SKM-1 treated with dmso at 0.1 percent for 144 hours (cell line): ENCODE results near the gene HOXC4.

Experiments used
- DNase-seq: peaks from one replicate; lab custom pipeline; 2025; ENCODE audit not compliant: unreplicated experiment; lab: John Stamatoyannopoulos, UW

HOXC4 gene

DNA sequence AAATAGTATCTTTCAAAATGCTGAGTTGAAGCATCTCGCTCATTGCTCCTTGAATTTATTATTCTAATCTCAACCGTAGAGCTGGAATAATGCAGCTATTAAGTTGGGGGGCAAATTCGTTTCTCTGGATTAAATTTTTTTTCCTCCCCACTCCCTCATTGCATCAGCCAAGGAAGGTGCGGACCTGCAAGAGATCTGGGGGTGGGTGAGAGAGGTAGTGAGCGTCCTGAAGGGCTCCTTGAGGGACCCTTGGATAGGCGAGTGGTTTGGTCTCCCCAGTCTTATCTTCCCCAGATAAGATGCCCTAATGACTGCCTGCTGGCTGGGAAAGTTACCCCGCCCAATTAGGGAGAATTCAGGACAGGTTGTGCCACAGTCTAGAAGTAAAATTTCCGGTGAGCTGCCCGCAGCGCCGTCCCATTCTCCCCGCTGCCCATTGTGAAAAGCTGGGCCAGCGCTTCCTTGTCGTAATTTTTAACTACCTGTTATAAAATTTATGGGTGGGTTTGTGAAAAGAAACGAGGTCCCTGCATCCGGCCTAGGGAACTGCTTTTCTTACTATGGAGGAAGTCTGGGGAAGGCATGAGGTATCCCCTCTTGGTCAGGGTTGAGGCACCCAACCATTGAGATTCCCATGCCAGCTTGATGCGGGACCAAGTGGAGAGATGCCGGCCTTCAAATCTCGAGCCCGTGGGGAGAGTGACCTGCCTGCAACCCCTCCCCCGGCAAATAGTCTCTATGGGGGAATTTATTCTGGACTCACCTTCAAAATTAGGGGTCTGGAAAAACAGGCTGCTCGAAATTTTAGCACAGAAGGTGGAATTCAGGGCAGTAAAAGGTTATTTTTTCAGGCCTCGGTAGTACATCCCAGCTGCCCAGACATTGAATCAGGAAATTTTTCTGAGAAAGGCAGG, 38.4 kb upstream of the HOXC4 start:
- no peak for DNase-seq

GRCh38 chr12:54016051-54016450, 37.6 kb upstream of the HOXC4 start:
- DNase-seq: no peak

- no peak for DNase-seq
Measured at GRCh38 chr12:54016478-54016964, 37.1 kb upstream of the HOXC4 start.

GRCh38 chr12:54017027-54017788, 36.4 kb upstream of the HOXC4 start:
- no peak for DNase-seq

- DNase-seq: no peak
Measured at GRCh38 chr12:54017878-54018467, 35.7 kb upstream of the HOXC4 start.

GRCh38 chr12:54018468-54018984, 35.1 kb upstream of the HOXC4 start:
- DNase-seq: no peak

GRCh38 chr12:54019091-54019811, 34.4 kb upstream of the HOXC4 start:
- no peak for DNase-seq

GRCh38 chr12:54019924-54020590, 33.6 kb upstream of the HOXC4 start:
- no peak for DNase-seq

GRCh38 chr12:54020591-54021405, 32.8 kb upstream of the HOXC4 start:
- DNase-seq: no peak

DNA sequence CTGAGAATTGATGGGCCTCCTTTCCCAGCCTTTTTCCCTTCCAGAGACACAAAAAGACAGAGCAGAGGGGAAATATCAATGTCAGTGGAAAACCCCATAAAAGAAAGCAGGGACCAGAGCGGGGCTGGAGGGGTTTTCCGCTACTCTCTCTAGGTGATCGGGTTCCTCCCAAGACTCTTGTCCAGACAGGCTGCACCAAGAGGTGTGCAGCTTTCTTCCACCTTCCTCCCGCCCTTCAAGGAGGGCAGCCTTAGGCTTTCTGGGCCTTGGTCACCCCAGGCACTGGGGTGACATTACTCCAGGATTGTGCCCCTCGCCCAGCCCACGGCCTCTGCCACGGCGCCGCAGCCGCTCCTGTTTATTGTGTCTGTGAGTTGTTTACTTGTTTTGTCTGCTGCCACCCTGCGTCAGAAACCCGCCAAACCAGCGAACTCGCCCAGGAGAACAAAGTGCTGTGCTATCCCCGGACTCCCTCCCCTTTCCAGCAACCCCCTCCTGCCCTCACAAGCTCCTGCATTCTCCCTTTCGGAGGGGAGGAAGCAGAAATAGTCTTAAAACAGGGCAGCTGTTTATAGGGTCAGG, 32.1 kb upstream of the HOXC4 start:
- DNase-seq: no peak

GRCh38 chr12:54022960-54023884, 30.4 kb upstream of the HOXC4 start:
- no peak for DNase-seq

DNA sequence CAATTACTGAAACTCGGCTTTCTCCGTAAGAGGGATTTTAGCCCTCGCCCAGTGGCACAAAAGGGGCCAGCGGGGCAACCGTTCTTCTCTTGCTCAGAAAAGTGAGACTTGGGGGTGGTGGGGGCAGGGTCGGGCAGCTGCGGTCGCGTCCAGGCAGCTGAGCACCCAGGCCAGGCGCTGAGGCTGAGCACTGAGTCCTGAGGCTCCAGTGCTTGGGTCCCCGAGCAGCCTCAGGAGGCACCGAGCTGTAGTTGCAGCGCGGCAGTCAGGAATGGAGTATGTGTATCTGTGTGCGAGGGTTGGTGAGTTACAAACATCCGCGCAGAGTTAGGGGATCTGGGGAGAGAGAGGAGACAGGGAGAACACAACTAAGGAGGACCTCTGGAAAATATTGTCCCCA, 29.5 kb upstream of the HOXC4 start:
- no peak for DNase-seq

- no peak for DNase-seq
Measured at GRCh38 chr12:54024581-54025305, 28.9 kb upstream of the HOXC4 start.

GRCh38 chr12:54025499-54026405, 27.9 kb upstream of the HOXC4 start:
- DNase-seq: no peak

- no peak for DNase-seq
Measured at GRCh38 chr12:54026640-54027441, 26.8 kb upstream of the HOXC4 start.

DNA sequence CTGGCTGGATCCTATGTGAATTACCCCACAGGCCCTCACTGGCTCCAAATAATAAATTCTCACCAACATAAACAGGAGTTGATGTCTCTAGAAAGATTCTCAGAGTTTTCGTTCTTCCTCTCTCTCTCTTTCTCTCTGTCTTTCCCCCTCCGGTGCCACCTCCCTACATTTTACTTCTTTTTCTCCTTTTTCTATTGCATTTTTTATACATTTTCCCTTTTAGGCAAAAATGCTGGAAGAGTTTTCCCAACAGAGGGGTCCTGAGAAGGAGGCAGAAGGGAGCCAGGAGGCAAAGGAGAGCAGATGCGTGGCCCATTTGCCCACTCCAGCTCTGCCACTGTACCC, 26.2 kb upstream of the HOXC4 start:
- no peak for DNase-seq
